ENCODE measurements around the gene SLC35A4.

Gene SLC35A4

DNA sequence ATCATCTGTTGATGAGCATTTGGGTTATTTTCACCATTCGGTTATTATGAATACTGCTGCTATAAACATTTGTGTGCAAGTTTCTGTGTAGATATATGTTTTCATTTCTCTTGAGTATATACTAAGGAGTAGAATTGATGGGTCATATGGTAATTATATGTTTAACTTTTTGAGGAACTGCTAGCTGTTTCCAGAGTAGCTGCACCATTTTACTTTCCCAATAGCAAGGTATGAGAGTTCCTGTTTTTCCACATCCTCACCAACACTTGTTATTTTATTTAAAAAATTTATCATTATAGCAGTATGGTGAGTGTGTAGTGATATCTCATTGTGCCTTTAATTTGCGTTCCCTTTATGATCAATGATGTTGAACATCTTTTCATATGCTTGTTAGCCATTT, 39.1 kb downstream of the SLC35A4 start:
- H3K79me2 ChIP-seq (ENCODE audit: control insufficient read depth, low read length), result no peaks in the 10 kb centered on the region
- H3K9me3 ChIP-seq (ENCODE audit: control insufficient read depth, insufficient read depth, low read length), result no peaks in the 10 kb centered on the region
- no peaks in the 10 kb centered on the region for H3F3A ChIP-seq (ENCODE audit: control insufficient read depth, insufficient read depth)
- H3K4me2 ChIP-seq (ENCODE audit: low read length), result no peak overlapping the region
- TF ChIP-seq, protein P1, sequence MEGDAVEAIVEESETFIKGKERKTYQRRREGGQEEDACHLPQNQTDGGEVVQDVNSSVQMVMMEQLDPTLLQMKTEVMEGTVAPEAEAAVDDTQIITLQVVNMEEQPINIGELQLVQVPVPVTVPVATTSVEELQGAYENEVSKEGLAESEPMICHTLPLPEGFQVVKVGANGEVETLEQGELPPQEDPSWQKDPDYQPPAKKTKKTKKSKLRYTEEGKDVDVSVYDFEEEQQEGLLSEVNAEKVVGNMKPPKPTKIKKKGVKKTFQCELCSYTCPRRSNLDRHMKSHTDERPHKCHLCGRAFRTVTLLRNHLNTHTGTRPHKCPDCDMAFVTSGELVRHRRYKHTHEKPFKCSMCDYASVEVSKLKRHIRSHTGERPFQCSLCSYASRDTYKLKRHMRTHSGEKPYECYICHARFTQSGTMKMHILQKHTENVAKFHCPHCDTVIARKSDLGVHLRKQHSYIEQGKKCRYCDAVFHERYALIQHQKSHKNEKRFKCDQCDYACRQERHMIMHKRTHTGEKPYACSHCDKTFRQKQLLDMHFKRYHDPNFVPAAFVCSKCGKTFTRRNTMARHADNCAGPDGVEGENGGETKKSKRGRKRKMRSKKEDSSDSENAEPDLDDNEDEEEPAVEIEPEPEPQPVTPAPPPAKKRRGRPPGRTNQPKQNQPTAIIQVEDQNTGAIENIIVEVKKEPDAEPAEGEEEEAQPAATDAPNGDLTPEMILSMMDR (IDR thresholded peaks at IDR 0.05; ENCODE audit: low read depth, low read length, poor library complexity, severe bottlenecking), result no peak
- TF ChIP-seq EZH2phosphoT487 (IDR thresholded peaks at IDR 0.05; ENCODE audit: borderline replicate concordance, low read length), result no peak
- no peak overlapping the region for H3K4me3 ChIP-seq (ENCODE audit: low read length)
- no peaks in the 10 kb centered on the region for H3K4me1 ChIP-seq (ENCODE audit: control insufficient read depth, low read length)
- no peaks in the 10 kb centered on the region for H4K20me1 ChIP-seq (ENCODE audit: control insufficient read depth, insufficient read depth, low read depth, low read length)
- H3K36me3 ChIP-seq (ENCODE audit: control insufficient read depth, low read length), result no peaks in the 10 kb centered on the region
- H3K9me2 ChIP-seq (replicated peaks; ENCODE audit: control insufficient read depth, low read length), result no peaks in the 10 kb centered on the region
- H3K27ac ChIP-seq (ENCODE audit: low read depth, low read length), result no peak overlapping the region
- H3K27me3 ChIP-seq (ENCODE audit: control insufficient read depth, low read length), result no peaks in the 10 kb centered on the region

DNA sequence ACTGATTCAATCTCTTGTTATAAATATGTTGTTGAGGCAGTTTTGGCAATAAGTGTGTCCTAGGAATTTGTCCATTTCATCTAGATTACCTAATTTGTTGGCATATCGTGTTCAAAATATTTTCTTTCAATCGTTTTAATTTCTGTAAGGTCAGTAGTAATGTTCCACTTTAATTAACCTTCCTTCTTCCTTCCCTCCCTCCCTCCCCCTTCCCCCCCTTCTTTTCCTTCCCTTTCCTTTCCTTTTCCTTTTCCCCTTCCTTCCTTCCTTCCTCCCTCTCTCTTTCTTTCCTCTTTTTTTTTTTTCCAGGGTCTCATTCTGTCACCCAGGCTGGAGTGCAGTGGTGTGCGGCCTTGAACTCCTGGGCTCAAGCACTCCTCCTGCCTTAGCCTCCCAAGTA, 41.3 kb downstream of the SLC35A4 start:
- H3K9me2 ChIP-seq (replicated peaks; ENCODE audit: control insufficient read depth, low read length), result no peaks in the 10 kb centered on the region
- no peak overlapping the region for H3K27ac ChIP-seq (ENCODE audit: low read depth, low read length)
- no peaks in the 10 kb centered on the region for H3K4me1 ChIP-seq (ENCODE audit: control insufficient read depth, low read length)
- TF ChIP-seq, protein P1 (IDR thresholded peaks at IDR 0.05; ENCODE audit: low read depth, low read length, poor library complexity, severe bottlenecking), result no peak
- no peak for TF ChIP-seq EZH2phosphoT487 (IDR thresholded peaks at IDR 0.05; ENCODE audit: borderline replicate concordance, low read length)
- H3F3A ChIP-seq (ENCODE audit: control insufficient read depth, insufficient read depth), result no peaks in the 10 kb centered on the region
- H3K79me2 ChIP-seq (ENCODE audit: control insufficient read depth, low read length), result no peaks in the 10 kb centered on the region
- H3K4me3 ChIP-seq (ENCODE audit: low read length), result no peak overlapping the region
- no peak overlapping the region for H3K4me2 ChIP-seq (ENCODE audit: low read length)
- no peaks in the 10 kb centered on the region for H4K20me1 ChIP-seq (ENCODE audit: control insufficient read depth, insufficient read depth, low read depth, low read length)
- H3K9me3 ChIP-seq (ENCODE audit: control insufficient read depth, insufficient read depth, low read length), result no peaks in the 10 kb centered on the region
- no peaks in the 10 kb centered on the region for H3K27me3 ChIP-seq (ENCODE audit: control insufficient read depth, low read length)
- no peaks in the 10 kb centered on the region for H3K36me3 ChIP-seq (ENCODE audit: control insufficient read depth, low read length)

DNA sequence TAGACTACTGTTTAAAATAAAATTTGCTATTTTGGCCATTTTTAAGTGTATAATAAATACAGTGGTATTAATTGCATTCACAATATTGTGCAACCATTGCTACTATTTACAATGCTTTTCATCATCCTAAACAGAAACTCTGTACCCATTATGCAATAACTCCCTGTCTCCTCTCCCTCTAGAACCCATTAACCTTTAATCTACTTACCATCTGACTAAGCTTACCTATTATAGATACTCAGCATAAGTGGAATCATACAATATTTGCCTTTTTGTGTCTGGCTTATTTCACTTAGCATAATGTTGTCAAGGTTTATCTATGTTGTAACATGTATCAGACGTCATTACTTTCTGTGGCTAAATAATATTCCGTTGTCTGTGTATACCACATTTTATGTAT, 42.4 kb downstream of the SLC35A4 start:
- no peak overlapping the region for H3K4me3 ChIP-seq (ENCODE audit: low read length)
- no peaks in the 10 kb centered on the region for H3K36me3 ChIP-seq (ENCODE audit: control insufficient read depth, low read length)
- H3K9me2 ChIP-seq (replicated peaks; ENCODE audit: control insufficient read depth, low read length), result no peaks in the 10 kb centered on the region
- no peaks in the 10 kb centered on the region for H3K27me3 ChIP-seq (ENCODE audit: control insufficient read depth, low read length)
- H3F3A ChIP-seq (ENCODE audit: control insufficient read depth, insufficient read depth), result no peaks in the 10 kb centered on the region
- H3K27ac ChIP-seq (ENCODE audit: low read depth, low read length), result no peak overlapping the region
- no peaks in the 10 kb centered on the region for H3K9me3 ChIP-seq (ENCODE audit: control insufficient read depth, insufficient read depth, low read length)
- H4K20me1 ChIP-seq (ENCODE audit: control insufficient read depth, insufficient read depth, low read depth, low read length), result no peaks in the 10 kb centered on the region
- peaks cover 10% of the 10 kb centered on the region for H3K4me1 ChIP-seq (ENCODE audit: control insufficient read depth, low read length)
- no peak overlapping the region for H3K4me2 ChIP-seq (ENCODE audit: low read length)
- TF ChIP-seq, protein P1 (IDR thresholded peaks at IDR 0.05; ENCODE audit: low read depth, low read length, poor library complexity, severe bottlenecking), result no peak
- TF ChIP-seq EZH2phosphoT487 (IDR thresholded peaks at IDR 0.05; ENCODE audit: borderline replicate concordance, low read length), result no peak
- no peaks in the 10 kb centered on the region for H3K79me2 ChIP-seq (ENCODE audit: control insufficient read depth, low read length)

DNA sequence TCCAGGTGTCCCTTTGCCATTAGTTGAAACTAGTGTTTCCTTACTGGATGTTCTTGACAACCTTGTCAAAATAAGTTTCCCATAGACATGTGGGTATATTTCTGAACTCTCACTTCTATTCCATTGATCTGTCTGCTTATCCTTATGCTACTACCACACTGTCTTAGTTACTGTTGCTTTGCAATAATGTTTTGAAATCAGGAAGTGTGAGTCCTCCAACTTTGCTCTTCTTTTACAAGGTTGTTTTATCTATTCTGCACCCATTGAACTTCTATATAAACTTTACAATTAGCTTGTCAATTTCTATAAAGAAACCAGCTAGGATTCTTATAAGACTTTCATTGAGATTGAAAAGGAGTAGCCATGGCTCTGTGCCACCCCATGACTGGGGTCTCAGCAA, 44.1 kb downstream of the SLC35A4 start:
- no peaks in the 10 kb centered on the region for H3F3A ChIP-seq (ENCODE audit: control insufficient read depth, insufficient read depth)
- no peaks in the 10 kb centered on the region for H3K36me3 ChIP-seq (ENCODE audit: control insufficient read depth, low read length)
- no peaks in the 10 kb centered on the region for H3K27me3 ChIP-seq (ENCODE audit: control insufficient read depth, low read length)
- no peaks in the 10 kb centered on the region for H3K9me3 ChIP-seq (ENCODE audit: control insufficient read depth, insufficient read depth, low read length)
- no peaks in the 10 kb centered on the region for H4K20me1 ChIP-seq (ENCODE audit: control insufficient read depth, insufficient read depth, low read depth, low read length)
- H3K27ac ChIP-seq (ENCODE audit: low read depth, low read length), result no peak overlapping the region
- no peak overlapping the region for H3K4me3 ChIP-seq (ENCODE audit: low read length)
- no peak overlapping the region for H3K4me2 ChIP-seq (ENCODE audit: low read length)
- no peaks in the 10 kb centered on the region for H3K9me2 ChIP-seq (replicated peaks; ENCODE audit: control insufficient read depth, low read length)
- peaks cover 18% of the 10 kb centered on the region for H3K4me1 ChIP-seq (ENCODE audit: control insufficient read depth, low read length)
- TF ChIP-seq, protein P1 (IDR thresholded peaks at IDR 0.05; ENCODE audit: low read depth, low read length, poor library complexity, severe bottlenecking), result no peak
- TF ChIP-seq EZH2phosphoT487 (IDR thresholded peaks at IDR 0.05; ENCODE audit: borderline replicate concordance, low read length), result no peak
- no peaks in the 10 kb centered on the region for H3K79me2 ChIP-seq (ENCODE audit: control insufficient read depth, low read length)
